Jurkat, Clone E6-1 (cell line): ENCODE results near the gene GMPR2.

Source experiments
- DNase-seq: peaks from one replicate; pipeline ENCODE4 v3.0.0-alpha.2; 2011; ENCODE audit warnings: low read depth, low spot score
- H3K4me3 ChIP-seq: 2 replicates; pipeline ENCODE4 v1.5.1; 2011; ENCODE audit warnings: mild to moderate bottlenecking, low read length, control low read depth, moderate library complexity

Gene GMPR2

GRCh38 chr14:24261256-24261968 lies 28.7 kb downstream of the GMPR2 start:
- H3K4me3 ChIP-seq, result no peak overlapping the region

GRCh38 chr14:24261969-24262327 lies 29.2 kb downstream of the GMPR2 start:
- DNase-seq, result no peak
- H3K4me3 ChIP-seq, result no peak overlapping the region

More at GRCh38 chr14:24261256-24261968, 28.7 kb downstream of the GMPR2 start:
- no peak for DNase-seq

- no peak for DNase-seq
- no peak within 1 kb of the TSS for H3K4me3 ChIP-seq
Observed at GRCh38 chr14:24262821-24263733, 30.3 kb downstream of the GMPR2 start, which contains the start of gene TGM1. TGM1 (minus strand) TSS chr14:24263177; CDS start chr14:24262352, 825 bp downstream.

GRCh38 chr14:24263848-24264247 lies 31.1 kb downstream of the GMPR2 start:
- DNase-seq, result no peak
- no peak overlapping the region for H3K4me3 ChIP-seq

GRCh38 chr14:24264298-24264697 lies 31.6 kb downstream of the GMPR2 start:
- H3K4me3 ChIP-seq, result no peak overlapping the region
- no peak for DNase-seq

GRCh38 chr14:24266344-24267244 lies 33.9 kb downstream of the GMPR2 start:
- DNase-seq, result no peak

GRCh38 chr14:24267516-24267915 lies 34.8 kb downstream of the GMPR2 start:
- no peak for DNase-seq
- H3K4me3 ChIP-seq, result no peak overlapping the region

More at GRCh38 chr14:24266344-24267244, 33.9 kb downstream of the GMPR2 start:
- no peak overlapping the region for H3K4me3 ChIP-seq

GRCh38 chr14:24268225-24268624 lies 35.5 kb downstream of the GMPR2 start:
- no peak overlapping the region for H3K4me3 ChIP-seq
- DNase-seq, result no peak

GRCh38 chr14:24269368-24269767 lies 36.6 kb downstream of the GMPR2 start:
- DNase-seq, result no peak

GRCh38 chr14:24269910-24270536 lies 37.3 kb downstream of the GMPR2 start:
- H3K4me3 ChIP-seq, result no peak overlapping the region
- no peak for DNase-seq

More at GRCh38 chr14:24269368-24269767, 36.6 kb downstream of the GMPR2 start:
- H3K4me3 ChIP-seq, result no peak overlapping the region

GRCh38 chr14:24270537-24271133 lies 37.9 kb downstream of the GMPR2 start:
- H3K4me3 ChIP-seq, result peak overlapping the region; percentile 74
- no peak for DNase-seq

- H3K4me3 ChIP-seq, result peak within 1 kb of the TSS; percentile 74
- peak; percentile 89 for DNase-seq
Observed at GRCh38 chr14:24271134-24271833, 38.6 kb downstream of the GMPR2 start, which contains the start of gene RABGGTA. RABGGTA (minus strand) TSS chr14:24271597; CDS start chr14:24271115, 482 bp downstream.

GRCh38 chr14:24271834-24272263 lies 39.1 kb downstream of the GMPR2 start:
- H3K4me3 ChIP-seq, result peak overlapping the region; percentile 74
- DNase-seq, result no peak

- H3K4me3 ChIP-seq, result no peak overlapping the region
- DNase-seq, result no peak
Observed at GRCh38 chr14:24272467-24272866, 39.7 kb downstream of the GMPR2 start.

GRCh38 chr14:24273422-24273998 lies 40.8 kb downstream of the GMPR2 start:
- H3K4me3 ChIP-seq, result no peak overlapping the region
- no peak for DNase-seq

GRCh38 chr14:24274101-24274543 lies 41.4 kb downstream of the GMPR2 start:
- H3K4me3 ChIP-seq, result no peak overlapping the region
- no peak for DNase-seq

- no peak for DNase-seq
- H3K4me3 ChIP-seq, result no peak overlapping the region
Observed at GRCh38 chr14:24277071-24277470, 44.3 kb downstream of the GMPR2 start.
